ENCODE data around the gene TDRD12.

TDRD12 gene

DNA sequence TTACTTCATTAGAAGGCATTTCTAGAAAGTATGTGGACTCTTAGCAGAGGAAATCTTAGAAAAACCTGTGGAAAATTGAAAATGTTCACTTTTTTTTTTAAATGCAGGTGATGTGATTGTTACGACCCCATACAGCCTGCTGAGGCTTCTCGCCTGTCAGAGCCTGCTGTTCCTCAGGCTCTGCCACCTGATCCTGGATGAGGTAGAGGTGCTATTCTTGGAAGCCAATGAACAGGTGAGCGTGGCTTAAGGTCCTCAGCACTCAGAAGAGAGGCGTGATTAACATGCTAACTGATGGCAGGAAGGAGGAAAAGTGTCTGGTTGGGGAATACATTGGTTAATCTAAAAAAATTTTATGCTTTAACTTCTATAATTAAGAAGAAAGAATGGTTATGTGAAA, 78.6 kb downstream of the TDRD12 start:
- no peak overlapping the region for H3K4me3 ChIP-seq (ENCODE audit: low read length)
- no peak for TF ChIP-seq ZNF274 (IDR thresholded peaks at IDR 0.05; ENCODE audit: low read depth, low read length)

DNA sequence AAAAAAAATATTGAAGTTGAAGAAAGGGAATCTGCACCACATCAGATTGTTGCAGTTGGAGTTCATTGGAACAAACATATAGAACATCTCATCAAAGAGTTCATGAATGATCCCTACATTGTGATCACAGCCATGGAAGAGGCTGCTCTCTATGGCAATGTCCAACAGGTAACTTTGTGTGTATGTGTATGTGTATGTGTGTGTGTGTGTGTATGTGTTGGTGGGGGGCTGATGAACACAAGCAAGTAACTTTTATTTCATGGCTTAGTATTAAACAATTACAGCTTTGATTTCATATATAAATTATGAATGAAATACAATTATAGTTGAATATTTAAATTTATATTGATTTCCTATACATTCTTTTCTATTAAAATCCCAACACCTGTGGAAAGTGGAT, 80.6 kb downstream of the TDRD12 start:
- no peak overlapping the region for H3K4me3 ChIP-seq (ENCODE audit: low read length)
- TF ChIP-seq ZNF274 (IDR thresholded peaks at IDR 0.05; ENCODE audit: low read depth, low read length) = no peak

DNA sequence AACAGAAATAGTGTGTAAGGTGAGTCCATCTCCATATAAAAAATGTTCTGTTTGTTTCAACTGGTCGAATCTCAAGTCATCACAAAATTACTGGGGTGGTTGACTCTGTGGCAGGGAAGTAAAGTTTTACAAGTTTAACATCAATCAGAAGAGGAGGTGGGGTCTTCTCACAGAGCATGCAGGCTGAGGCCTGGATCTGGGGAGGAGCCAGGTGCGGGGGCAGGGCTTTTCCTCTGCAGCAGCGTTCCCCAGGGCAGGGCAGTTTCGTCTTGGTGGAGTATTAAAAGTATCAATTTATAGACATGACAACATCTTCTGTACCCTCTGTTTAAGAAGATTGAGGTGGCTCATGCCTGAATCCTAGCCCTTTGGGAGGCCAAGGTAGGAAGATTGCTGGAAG, 81.2 kb downstream of the TDRD12 start:
- H3K4me3 ChIP-seq (ENCODE audit: low read length) = no peak overlapping the region
- no peak for TF ChIP-seq ZNF274 (IDR thresholded peaks at IDR 0.05; ENCODE audit: low read depth, low read length)

DNA sequence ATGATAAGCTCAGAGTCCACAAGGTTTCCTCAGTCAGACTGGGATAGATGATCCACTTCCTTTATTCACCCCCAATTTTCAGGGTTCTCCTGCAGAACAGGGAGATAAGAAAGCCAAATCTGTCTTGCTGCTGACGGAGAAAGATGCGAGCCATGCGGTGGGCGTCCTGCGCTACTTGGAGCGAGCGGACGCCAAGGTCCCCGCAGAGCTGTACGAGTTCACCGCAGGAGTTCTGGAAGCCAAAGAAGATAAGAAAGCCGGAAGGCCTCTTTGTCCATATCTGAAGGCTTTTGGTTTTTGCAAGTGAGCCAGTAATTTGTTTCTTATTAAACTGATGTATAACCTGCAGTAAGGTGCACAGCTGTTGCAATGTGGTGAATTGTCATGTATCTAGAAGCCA, 83.3 kb downstream of the TDRD12 start:
- no peak overlapping the region for H3K4me3 ChIP-seq (ENCODE audit: low read length)
- no peak for TF ChIP-seq ZNF274 (IDR thresholded peaks at IDR 0.05; ENCODE audit: low read depth, low read length)

DNA sequence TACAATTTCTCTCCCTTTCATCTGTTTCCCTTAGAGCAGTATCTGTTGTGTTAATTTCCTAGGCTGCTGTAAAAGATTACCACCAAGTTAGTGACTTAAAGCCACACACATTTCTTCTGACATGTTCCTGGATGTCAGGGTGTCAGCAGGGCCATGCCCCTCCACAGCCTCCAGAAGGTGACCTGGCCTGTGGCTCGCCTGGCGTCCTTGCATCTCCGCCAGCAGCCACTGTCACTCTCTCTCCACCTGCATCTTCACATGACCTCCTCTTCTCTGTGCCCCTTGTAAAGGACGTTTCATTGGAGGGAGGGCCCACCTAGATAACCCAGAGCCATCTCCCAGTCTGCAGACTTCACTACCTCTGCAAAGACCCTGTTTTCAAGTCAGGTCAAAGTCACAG, 88.7 kb downstream of the TDRD12 start:
- H3K4me3 ChIP-seq (ENCODE audit: low read length) = no peak overlapping the region
- TF ChIP-seq ZNF274 (IDR thresholded peaks at IDR 0.05; ENCODE audit: low read depth, low read length) = no peak

DNA sequence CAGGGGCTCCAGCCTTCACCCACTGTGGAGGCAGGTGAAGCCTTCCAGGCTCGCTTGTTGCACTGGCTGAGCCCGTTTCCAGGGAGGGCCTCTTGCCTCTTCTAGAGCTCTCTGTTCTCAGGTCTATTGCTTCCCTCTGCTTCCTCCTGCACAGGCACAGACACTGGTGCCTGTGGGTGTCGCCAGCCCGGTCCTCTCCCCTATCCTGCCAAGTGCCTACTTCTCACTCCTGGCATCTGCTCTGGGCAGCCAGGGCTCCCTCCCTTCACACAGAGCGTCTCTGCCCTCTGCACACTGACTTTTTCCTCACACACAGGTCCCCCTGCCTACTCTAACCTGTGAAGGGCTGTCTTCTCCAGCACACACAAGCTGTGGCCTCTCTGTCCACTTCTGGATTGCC, 89.7 kb downstream of the TDRD12 start:
- no peak overlapping the region for H3K4me3 ChIP-seq (ENCODE audit: low read length)
- TF ChIP-seq ZNF274 (IDR thresholded peaks at IDR 0.05; ENCODE audit: low read depth, low read length) = no peak

DNA sequence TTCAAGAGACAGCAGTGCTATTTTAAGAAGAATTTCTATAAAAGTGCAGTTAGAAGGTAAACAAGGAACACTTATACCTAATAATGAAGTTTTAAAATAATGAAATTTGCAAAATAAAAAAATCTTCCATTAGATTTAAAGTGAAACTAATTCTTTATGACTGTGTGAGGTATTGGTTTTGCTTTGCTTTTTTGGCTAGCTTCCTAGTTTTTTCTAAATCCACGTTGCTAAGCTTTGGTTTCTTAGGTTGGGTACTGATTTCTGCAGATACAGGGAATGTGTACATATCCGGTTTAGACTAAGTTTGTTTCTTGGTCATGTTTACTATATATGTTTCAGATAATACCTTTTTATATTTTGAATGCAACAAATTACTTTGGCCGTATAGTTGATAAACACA, 90.2 kb downstream of the TDRD12 start:
- no peak overlapping the region for H3K4me3 ChIP-seq (ENCODE audit: low read length)
- TF ChIP-seq ZNF274 (IDR thresholded peaks at IDR 0.05; ENCODE audit: low read depth, low read length) = no peak

DNA sequence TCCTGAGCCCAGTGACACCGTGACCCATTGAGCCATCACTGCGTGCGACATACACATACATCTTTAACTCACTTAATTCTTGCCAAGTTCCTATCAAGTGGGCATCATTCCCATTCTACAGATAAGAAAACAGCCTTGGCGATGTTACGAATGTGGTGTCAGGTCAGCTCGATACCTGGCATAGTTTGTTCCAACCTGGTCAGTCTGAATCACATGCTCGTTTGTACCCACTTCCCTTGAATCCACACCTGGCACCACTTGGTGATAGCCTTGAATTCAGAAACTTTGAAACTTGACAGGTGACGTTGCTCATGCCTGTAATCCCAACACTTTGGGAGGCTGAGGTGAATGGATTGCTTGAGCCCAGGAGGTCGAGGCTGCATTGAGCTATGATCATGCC, 90.9 kb downstream of the TDRD12 start:
- no peak for TF ChIP-seq ZNF274 (IDR thresholded peaks at IDR 0.05; ENCODE audit: low read depth, low read length)
- no peak overlapping the region for H3K4me3 ChIP-seq (ENCODE audit: low read length)

DNA sequence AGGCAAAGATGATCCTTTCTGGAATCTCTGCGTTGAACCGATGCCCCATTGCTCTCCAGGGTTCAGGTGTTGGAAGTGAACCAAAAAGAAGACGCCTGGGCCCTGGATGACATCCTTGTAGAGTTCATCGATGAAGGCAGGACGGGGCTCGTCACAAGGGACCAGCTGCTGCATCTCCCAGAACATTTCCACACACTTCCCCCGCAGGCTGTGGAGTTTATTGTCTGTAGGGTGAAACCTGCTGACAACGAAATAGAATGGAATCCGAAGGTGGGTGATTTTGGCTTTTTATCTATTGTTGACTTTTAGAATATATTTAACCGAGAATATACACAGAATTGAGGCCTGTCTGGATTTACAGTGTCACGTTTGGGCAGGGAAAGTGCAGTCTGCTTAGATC, 91.6 kb downstream of the TDRD12 start:
- no peak overlapping the region for H3K4me3 ChIP-seq (ENCODE audit: low read length)
- no peak for TF ChIP-seq ZNF274 (IDR thresholded peaks at IDR 0.05; ENCODE audit: low read depth, low read length)

DNA sequence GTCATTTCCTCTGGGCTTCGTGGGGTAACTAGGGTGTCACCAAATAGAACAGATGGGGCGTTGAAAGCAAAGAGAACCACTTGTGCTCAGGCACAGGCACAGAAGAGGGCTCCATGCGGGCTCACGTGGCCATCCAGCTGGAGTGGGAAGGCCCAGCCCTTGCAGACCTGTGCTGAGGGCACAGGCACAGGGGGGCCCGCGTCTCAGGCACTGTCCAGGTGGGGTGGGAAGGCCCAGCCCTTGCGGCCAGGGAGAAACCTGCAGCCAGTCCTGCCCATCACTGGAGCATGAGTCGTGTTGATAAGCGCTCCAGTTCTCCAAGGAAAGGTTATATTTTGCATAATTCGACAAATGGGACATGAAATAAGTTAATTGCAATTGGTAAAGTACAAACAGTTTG, 92.5 kb downstream of the TDRD12 start:
- H3K4me3 ChIP-seq (ENCODE audit: low read length) = no peak overlapping the region
- no peak for TF ChIP-seq ZNF274 (IDR thresholded peaks at IDR 0.05; ENCODE audit: low read depth, low read length)

DNA sequence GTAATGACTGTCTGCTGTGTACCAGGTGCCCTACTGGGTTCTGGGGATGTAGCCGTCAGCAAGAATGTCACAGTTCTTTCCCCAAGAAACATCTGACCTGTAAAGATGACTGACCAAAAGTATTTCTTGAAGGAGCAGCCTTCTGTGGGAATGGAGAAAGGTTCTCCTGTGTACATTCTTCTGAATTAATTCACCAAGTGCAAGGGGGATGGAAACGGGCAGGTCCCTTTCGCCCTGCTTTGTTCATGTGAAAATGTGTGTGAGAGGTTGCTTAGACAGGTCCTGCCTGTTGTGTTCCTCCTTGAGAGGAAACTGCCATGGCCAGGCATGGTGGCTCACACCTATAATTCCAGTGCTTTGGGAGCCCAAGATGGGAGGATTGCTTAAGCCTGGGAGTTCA, 93.0 kb downstream of the TDRD12 start:
- TF ChIP-seq ZNF274 (IDR thresholded peaks at IDR 0.05; ENCODE audit: low read depth, low read length) = no peak

DNA sequence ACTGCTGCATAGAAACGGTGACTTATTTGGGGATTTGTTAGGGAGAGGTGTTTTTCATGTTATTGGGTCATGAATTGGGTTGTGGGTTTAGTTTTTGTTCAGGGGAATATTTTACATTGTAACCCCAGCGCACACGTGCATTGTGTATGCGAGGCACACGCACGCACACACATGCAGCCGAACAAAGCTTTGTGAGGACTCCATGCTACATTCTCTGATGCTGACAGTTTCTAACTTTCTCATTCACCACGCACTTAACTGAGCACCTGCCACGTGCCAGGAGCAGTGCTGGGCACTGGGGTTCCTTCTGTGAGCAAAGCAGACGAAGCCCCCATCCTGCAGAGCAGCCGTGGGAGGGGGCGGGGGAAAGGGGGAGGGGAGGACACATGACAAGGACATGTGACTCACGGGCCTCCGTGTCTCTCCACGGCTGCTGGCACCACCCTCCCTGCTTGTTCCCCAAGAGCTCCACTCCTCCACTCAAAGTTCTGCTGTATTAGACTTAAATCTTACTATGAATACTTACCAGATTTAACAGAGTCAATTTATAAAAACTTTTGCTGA, 94.4 kb downstream of the TDRD12 start:
- no peak overlapping the region for H3K4me3 ChIP-seq (ENCODE audit: low read length)
- TF ChIP-seq ZNF274 (IDR thresholded peaks at IDR 0.05; ENCODE audit: low read depth, low read length) = no peak

More for the DNA sequence above, 93.0 kb downstream of the TDRD12 start:
- H3K4me3 ChIP-seq (ENCODE audit: low read length) = no peak overlapping the region

DNA sequence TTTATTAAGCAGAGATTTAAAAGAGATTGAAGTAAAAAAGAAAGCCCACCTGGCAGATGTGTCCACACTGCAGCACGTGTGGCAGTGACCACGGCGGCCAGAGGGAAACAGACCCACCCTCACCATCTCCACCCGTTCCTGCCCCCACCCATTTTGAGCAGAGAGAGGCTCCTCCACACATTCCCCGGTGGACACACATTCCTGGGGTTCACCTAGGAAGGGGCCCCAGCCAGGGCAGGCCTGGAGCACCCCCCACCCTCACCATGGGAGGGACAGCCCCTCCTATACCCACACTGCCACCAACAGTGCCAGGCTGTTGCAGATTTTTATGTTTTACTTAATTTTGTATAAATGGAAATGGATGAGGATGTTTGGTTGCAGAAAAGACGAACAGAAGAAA, 95.1 kb downstream of the TDRD12 start:
- no peak for TF ChIP-seq ZNF274 (IDR thresholded peaks at IDR 0.05; ENCODE audit: low read depth, low read length)
- H3K4me3 ChIP-seq (ENCODE audit: low read length) = no peak overlapping the region

DNA sequence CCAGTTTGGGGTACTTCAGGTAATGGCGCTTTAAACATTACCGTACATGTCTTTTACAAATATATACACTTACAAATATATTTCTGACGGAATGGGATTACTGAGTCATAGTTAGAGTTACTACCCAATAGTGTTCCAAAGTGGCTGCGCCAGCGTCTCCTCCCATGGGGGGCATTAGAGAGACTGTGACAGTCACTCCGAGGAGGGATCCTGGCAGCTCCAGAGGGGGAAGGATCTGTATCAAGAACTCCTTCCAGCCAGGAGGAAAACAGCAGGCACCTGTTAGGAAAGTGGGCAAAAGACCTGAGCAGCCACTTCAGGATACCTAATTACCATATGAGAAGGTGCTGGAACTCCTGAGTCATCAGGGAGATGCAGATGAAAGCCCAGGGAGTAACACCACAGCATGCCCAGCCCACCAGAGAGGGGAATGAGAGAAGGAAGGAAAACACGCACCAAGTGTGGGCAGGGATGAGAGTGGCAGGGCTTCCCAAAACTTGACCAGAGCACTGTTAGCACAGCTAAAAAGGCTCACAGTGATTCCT, 97.1 kb downstream of the TDRD12 start:
- no peak overlapping the region for H3K4me3 ChIP-seq (ENCODE audit: low read length)
- no peak for TF ChIP-seq ZNF274 (IDR thresholded peaks at IDR 0.05; ENCODE audit: low read depth, low read length)

DNA sequence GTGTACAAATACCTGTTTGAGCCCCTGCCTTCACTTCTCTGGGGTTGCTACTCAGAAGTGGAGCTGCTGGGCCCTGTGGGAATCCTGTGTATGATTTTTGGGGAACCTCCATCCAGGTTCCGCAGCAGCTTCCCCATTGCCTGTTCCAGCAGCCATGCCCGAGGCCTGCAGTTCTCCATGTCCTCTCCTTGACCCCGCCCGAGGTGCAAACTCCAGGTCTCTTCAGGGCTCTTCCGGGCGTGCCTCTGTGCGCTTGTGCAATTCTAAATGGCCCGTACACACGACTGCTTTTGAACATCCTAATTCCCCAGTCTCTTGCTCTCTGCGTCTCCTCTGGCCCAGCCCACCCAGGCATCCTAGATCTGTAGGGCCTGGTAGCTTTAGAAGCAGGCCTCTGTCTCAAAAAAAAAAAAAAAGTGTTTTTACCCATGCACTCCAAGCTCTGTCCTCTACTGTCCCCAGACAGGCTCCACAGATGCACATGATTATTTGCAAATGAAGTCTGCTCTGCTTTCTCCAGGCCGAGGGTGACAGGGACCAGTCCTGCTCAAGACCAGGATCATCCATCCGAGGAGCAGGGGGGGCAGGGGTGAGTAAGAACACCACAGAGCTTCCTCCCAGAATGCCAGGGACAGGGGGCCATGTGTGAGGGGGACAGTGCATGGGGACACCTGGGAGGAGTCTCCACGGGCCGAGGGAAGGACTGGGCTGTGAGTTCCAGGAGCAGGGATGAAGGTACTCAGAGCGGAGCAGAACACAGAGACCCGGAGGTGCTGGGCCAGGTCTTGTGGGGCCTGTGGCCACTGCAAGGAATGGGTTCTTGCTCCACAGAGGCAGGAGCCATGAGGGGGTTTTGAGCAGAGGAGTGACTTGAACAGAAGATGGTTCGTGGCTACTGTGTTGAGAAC, 98.3 kb downstream of the TDRD12 start:
- no peak overlapping the region for H3K4me3 ChIP-seq (ENCODE audit: low read length)
- no peak for TF ChIP-seq ZNF274 (IDR thresholded peaks at IDR 0.05; ENCODE audit: low read depth, low read length)
